Ectodermal cell (in vitro differentiated cells): ENCODE results near the gene SOD3. TPM values are rescaled to one million over a fixed set of nuclear protein-coding genes. Genes with fewer than 3 reads are reported as not detected.

Experiments
- H3K27ac ChIP-seq: 2 replicates; pipeline ENCODE4 v1.7.0; 2013; ENCODE audit warnings: mild to moderate bottlenecking, low read depth, low read length; ENCODE audit not compliant: insufficient read depth, poor library complexity, severe bottlenecking
- H3K27me3 ChIP-seq: 2 replicates; pipeline ENCODE4 v1.7.0; 2013; ENCODE audit warnings: mild to moderate bottlenecking, low read length; ENCODE audit not compliant: insufficient read depth, control insufficient read depth, poor library complexity, severe bottlenecking
- H3K36me3 ChIP-seq: one replicate; pipeline ENCODE4 v1.7.0; 2013; ENCODE audit warnings: low read length; ENCODE audit not compliant: control insufficient read depth, insufficient read depth
- H3K4me1 ChIP-seq: one replicate; pipeline ENCODE4 v1.7.0; 2013; ENCODE audit warnings: low read length; ENCODE audit not compliant: control insufficient read depth, insufficient read depth
- H3K4me3 ChIP-seq: 2 replicates; pipeline ENCODE4 v1.7.0; 2013; ENCODE audit warnings: low read depth, low read length, control low read depth; ENCODE audit not compliant: insufficient read depth
- H3K9me3 ChIP-seq: 2 replicates; pipeline ENCODE4 v1.7.0; 2013; ENCODE audit warnings: mild to moderate bottlenecking, low read length, moderate library complexity; ENCODE audit not compliant: control insufficient read depth
- WGBS, 2 experiments: methylation state at CpG; one replicate each; pipeline ENCODE4 v1.1.7; 2013; ENCODE audit warnings: missing lambda C conversion rate in 2 of 2; 5-methylcytosine and 5-hydroxymethylcytosine counted together
- polyA plus RNA-seq, 4 experiments: library from polyadenylated mRNA; stranded (reverse); fragments of 50-300 nt; gene quantifications; one replicate each; pipeline ENCODE4 v1.2.3, GENCODE V29; 2013

The SOD3 gene, protein sequence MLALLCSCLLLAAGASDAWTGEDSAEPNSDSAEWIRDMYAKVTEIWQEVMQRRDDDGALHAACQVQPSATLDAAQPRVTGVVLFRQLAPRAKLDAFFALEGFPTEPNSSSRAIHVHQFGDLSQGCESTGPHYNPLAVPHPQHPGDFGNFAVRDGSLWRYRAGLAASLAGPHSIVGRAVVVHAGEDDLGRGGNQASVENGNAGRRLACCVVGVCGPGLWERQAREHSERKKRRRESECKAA
- 3.6 TPM for polyA plus RNA-seq (2013, experiment 1 of 4)
- polyA plus RNA-seq (2013, experiment 2 of 4), result 3.2 TPM
- polyA plus RNA-seq (2013, experiment 3 of 4), result 2.9 TPM
- 3.6 TPM for polyA plus RNA-seq (2013, experiment 4 of 4)

- Histone ChIP-seq H3K36me3 (no peaks in the 10 kb centered on the region), H3K4me1 (no peaks in the 10 kb centered on the region), H3K9me3 (no peaks in the 10 kb centered on the region), H3K27ac (no peak within 1 kb of the TSS), H3K27me3 (peaks cover 50% of the 10 kb centered on the region), H3K4me3 (peak within 1 kb of the TSS; percentile 26)
- WGBS, 2 experiments, result 29 to 30% methylated on average over 21 of the region's 21 CpGs
Measured at GRCh38 chr4:24794916-24795665, at the start of gene SOD3. SOD3 (plus strand) TSS chr4:24795573; CDS start chr4:24799522, 3,949 bp downstream.

GRCh38 chr4:24747234-24747975, 48.0 kb upstream of the SOD3 start:
- H3K4me1 ChIP-seq, result peaks cover 14% of the 10 kb centered on the region
- H3K27ac ChIP-seq, result no peak overlapping the region
- H3K27me3 ChIP-seq, result no peaks in the 10 kb centered on the region
- H3K9me3 ChIP-seq, result no peaks in the 10 kb centered on the region
- H3K4me3 ChIP-seq, result no peak overlapping the region
- 87 to 97% methylated on average over 4 of the region's 4 CpGs for WGBS, 2 experiments
- H3K36me3 ChIP-seq, result no peaks in the 10 kb centered on the region

- Histone ChIP-seq H3K36me3 (no peaks in the 10 kb centered on the region), H3K9me3 (no peaks in the 10 kb centered on the region), H3K4me1 (peaks cover 14% of the 10 kb centered on the region), H3K27ac (no peak overlapping the region), H3K27me3 (no peaks in the 10 kb centered on the region), H3K4me3 (no peak overlapping the region)
- 91 to 96% methylated on average over 4 of the region's 4 CpGs for WGBS, 2 experiments
Measured at GRCh38 chr4:24748023-24748422, 47.4 kb upstream of the SOD3 start.

DNA sequence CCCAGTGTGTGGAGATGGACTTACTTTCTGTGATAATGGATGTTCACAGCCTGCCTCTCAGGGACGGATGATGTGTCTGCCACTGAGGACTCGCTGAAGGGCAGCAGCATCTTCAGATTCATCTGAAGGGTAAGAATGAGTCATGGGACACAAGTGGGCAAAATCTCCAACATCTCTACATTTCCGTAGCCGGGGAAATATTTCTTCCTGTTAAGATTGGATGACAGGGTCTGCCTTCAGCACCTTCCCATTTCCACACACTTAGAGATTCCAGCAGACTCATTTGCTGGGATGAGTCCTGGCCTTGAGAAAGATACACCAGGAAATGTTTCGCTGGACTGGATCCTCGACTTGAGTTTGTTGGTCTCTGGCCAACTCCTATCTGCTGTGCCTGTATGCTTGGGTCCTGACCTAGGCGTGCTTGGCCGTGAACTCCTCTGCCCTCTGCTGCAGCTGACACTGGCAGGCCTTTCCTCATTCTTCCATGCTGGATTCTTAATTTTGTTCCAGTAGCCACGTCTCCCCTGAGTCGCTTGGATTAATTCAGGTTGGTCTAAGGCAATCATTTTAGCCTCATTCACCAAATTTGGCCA, 46.5 kb upstream of the SOD3 start:
- no peak overlapping the region for H3K27ac ChIP-seq
- WGBS, 2 experiments, result 92% methylated on average over 10 of the region's 10 CpGs

GRCh38 chr4:24750106-24750505, 45.3 kb upstream of the SOD3 start:
- Histone ChIP-seq H3K27me3 (no peaks in the 10 kb centered on the region), H3K27ac (no peak overlapping the region), H3K4me3 (no peak overlapping the region), H3K4me1 (peaks cover 6% of the 10 kb centered on the region), H3K36me3 (no peaks in the 10 kb centered on the region), H3K9me3 (no peaks in the 10 kb centered on the region)
- WGBS, 2 experiments, result 88 to 90% methylated on average over 3 of the region's 3 CpGs

More for the DNA sequence above, 46.5 kb upstream of the SOD3 start:
- Histone ChIP-seq H3K4me3 (no peak overlapping the region), H3K4me1 (peaks cover 14% of the 10 kb centered on the region), H3K36me3 (no peaks in the 10 kb centered on the region), H3K9me3 (no peaks in the 10 kb centered on the region), H3K27me3 (no peaks in the 10 kb centered on the region)

- H3K9me3 ChIP-seq, result no peaks in the 10 kb centered on the region
- no peaks in the 10 kb centered on the region for H3K4me1 ChIP-seq
- no peaks in the 10 kb centered on the region for H3K27me3 ChIP-seq
- no peak overlapping the region for H3K27ac ChIP-seq
- no peak overlapping the region for H3K4me3 ChIP-seq
- no peaks in the 10 kb centered on the region for H3K36me3 ChIP-seq
- WGBS, 2 experiments, result 92 to 93% methylated on average over 3 of the region's 3 CpGs
Measured at GRCh38 chr4:24751926-24752539, 43.3 kb upstream of the SOD3 start.

GRCh38 chr4:24753519-24753918, 41.9 kb upstream of the SOD3 start:
- Histone ChIP-seq H3K36me3 (no peaks in the 10 kb centered on the region), H3K27ac (no peak overlapping the region), H3K9me3 (no peaks in the 10 kb centered on the region), H3K4me3 (no peak overlapping the region), H3K27me3 (no peaks in the 10 kb centered on the region), H3K4me1 (no peaks in the 10 kb centered on the region)
- 94 to 100% methylated on average over 1 of the region's 1 CpG for WGBS, 2 experiments

- H3K36me3 ChIP-seq, result no peaks in the 10 kb centered on the region
- no peak overlapping the region for H3K27ac ChIP-seq
- 92 to 96% methylated on average over 3 of the region's 3 CpGs for WGBS, 2 experiments
- H3K4me1 ChIP-seq, result no peaks in the 10 kb centered on the region
- no peak overlapping the region for H3K4me3 ChIP-seq
- H3K27me3 ChIP-seq, result no peaks in the 10 kb centered on the region
- no peaks in the 10 kb centered on the region for H3K9me3 ChIP-seq
Measured at GRCh38 chr4:24754571-24754970, 40.8 kb upstream of the SOD3 start.

DNA sequence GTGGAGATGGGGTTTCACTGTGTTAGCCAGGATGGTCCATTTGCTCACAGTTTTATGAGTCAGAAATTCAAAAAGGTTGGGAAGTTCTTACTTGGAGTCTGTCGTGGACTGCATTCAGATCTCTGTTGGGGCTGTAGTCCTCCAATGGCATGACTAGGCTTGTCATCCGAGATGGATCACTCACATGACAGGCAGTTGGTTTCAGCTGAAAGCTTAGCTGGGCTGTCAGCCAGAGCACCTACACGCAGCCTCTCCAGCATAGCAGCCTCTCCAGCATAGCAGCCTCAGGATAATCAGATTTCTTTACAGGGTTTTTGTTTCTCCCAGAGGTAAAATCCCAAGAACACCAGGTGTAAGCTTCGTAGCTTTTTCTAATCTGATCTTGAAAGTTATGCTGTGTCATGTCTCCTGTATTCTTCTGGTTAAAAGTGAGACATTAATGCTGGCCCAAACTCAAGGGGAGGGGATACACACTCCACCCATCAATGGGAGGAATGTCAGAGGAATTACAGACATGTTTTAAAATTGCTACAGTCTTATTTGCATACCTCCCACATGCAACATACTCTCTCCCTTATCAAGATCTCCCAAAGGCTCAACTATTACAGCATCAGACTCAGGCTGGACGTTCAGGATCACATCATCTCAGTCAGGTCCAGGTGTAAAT, 31.6 kb upstream of the SOD3 start:
- 78 to 84% methylated on average over 5 of the region's 5 CpGs for whole genome bisulfite sequencing, 2 experiments
- Histone ChIP-seq H3K27ac (no peak overlapping the region), H3K4me1 (no peaks in the 10 kb centered on the region), H3K36me3 (no peaks in the 10 kb centered on the region), H3K4me3 (no peak overlapping the region), H3K9me3 (no peaks in the 10 kb centered on the region), H3K27me3 (no peaks in the 10 kb centered on the region)
